DMS153 treated with DMSO at 0.1 percent for 48 hours (cell line): ENCODE results near the gene EIF4B.

Source experiments
- DNase-seq: peaks from one replicate; lab custom pipeline; 2025; ENCODE audit not compliant: unreplicated experiment; lab: John Stamatoyannopoulos, UW

EIF4B gene

GRCh38 chr12:53056901-53057300 is 50.6 kb downstream of the EIF4B start:
- no peak for DNase-seq

- no peak for DNase-seq
These were observed 51.7 kb downstream of the EIF4B start for GRCh38 chr12:53057816-53058500.

GRCh38 chr12:53058674-53059433 is 52.6 kb downstream of the EIF4B start:
- no peak for DNase-seq

GRCh38 chr12:53059434-53060063 is 53.3 kb downstream of the EIF4B start:
- DNase-seq, result no peak

- DNase-seq, result no peak
These were observed 53.9 kb downstream of the EIF4B start for GRCh38 chr12:53060064-53060720.

- DNase-seq, result peak; percentile 17
These were observed 54.5 kb downstream of the EIF4B start for GRCh38 chr12:53060721-53061276.

GRCh38 chr12:53061404-53062010 is 55.3 kb downstream of the EIF4B start:
- peak; percentile 58 for DNase-seq

GRCh38 chr12:53062011-53062961 is 56.0 kb downstream of the EIF4B start:
- DNase-seq, result no peak

- no peak for DNase-seq
These were observed 56.9 kb downstream of the EIF4B start for GRCh38 chr12:53062977-53063707.

GRCh38 chr12:53063708-53064612 is 57.7 kb downstream of the EIF4B start:
- DNase-seq, result no peak

GRCh38 chr12:53064613-53065436 is 58.6 kb downstream of the EIF4B start:
- no peak for DNase-seq

GRCh38 chr12:53065470-53065869 is 59.2 kb downstream of the EIF4B start:
- DNase-seq, result no peak

- DNase-seq, result peak; percentile 31
These were observed 60.0 kb downstream of the EIF4B start for GRCh38 chr12:53065975-53066931.

GRCh38 chr12:53067074-53067992 is 61.1 kb downstream of the EIF4B start:
- DNase-seq, result no peak
